K562 (cell line): ENCODE results near the gene RNF224. TPM values are rescaled to one million over a fixed set of nuclear protein-coding genes. Genes with fewer than 3 reads are reported as not detected.

ENCODE experiments used
- ATAC-seq: fragments of 200-7000 bp; cut with Tn5 transposase; 3 replicates; pipeline ENCODE4 v1.9.1; 2020; ENCODE audit warnings: moderate library complexity
- BruUV-seq: library from RNA; stranded (reverse); fragments of 400-500 nt; replicated peaks from 2 replicates; lab custom pipeline; 2021; lab: Mats Ljungman, UMichigan
- CTCF ChIA-PET: fragments of 300-600 bp; formaldehyde crosslinking; extraction: SDS; loops from one replicate; lab custom pipeline; 2021; ENCODE audit warnings: low intra/inter-chr PET ratio; lab: Yijun Ruan, JAX
- POLR2A ChIA-PET: fragments of 300-600, 350-650 bp; sonication (Branson Sonifier 250); formaldehyde crosslinking; extraction: SDS; loops from one replicate; lab custom pipeline; 2021; ENCODE audit warnings: antibody characterized with exemption, inconsistent platforms; lab: Yijun Ruan, JAX
- DNase-seq, 4 experiments: peaks; one replicate each; pipeline versions ENCODE4 v3.0.0 to v3.0.0-alpha.2; 2011 to 2018; ENCODE audit warnings: low spot score in 3 of 4, mixed read lengths in 3 of 4; ENCODE audit errors: extremely low read depth in 1 of 4
- FAIRE-seq: peaks from 2 replicates; lab custom pipeline; 2011; peaks lifted over from hg19 to GRCh38; lab: Jason Lieb, UNC
- H2AFZ ChIP-seq: 2 replicates; pipeline ENCODE4 v1.6.0; 2011; ENCODE audit warnings: low read depth, low read length, control low read depth, inconsistent platforms
- H3K27ac ChIP-seq: fragments of 200-600 bp; 3 replicates; pipeline ENCODE4 v1.8.0; 2011; ENCODE audit warnings: low read depth, mild to moderate bottlenecking, control low read depth, inconsistent platforms, low read length, moderate library complexity, mixed read lengths; ENCODE audit errors: extremely low read depth
- H3K27me3 ChIP-seq, 2 experiments: fragments of 300-600 bp in 1 of 2; 2 replicates in 1 of 2; 3 replicates in 1 of 2; pipeline versions ENCODE4 v1.6.0 to v1.8.0; 2011; ENCODE audit warnings: inconsistent platforms in 2 of 2, low read length in 2 of 2, mild to moderate bottlenecking in 1 of 2, mixed read lengths in 1 of 2, moderate library complexity in 1 of 2; ENCODE audit not compliant: control insufficient read depth in 2 of 2, insufficient read depth in 2 of 2
- H3K36me3 ChIP-seq: fragments of 300-600 bp; 3 replicates; pipeline ENCODE4 v1.8.0; 2011; ENCODE audit warnings: mild to moderate bottlenecking, low read length, inconsistent platforms; ENCODE audit not compliant: control insufficient read depth, insufficient read depth
- H3K4me1 ChIP-seq, 2 experiments: fragments of 200-600 bp in 1 of 2; replicated peaks in 1 of 2; 2 replicates in 1 of 2; 3 replicates in 1 of 2; pipeline versions ENCODE4 v1.5.1 to v1.8.0; 2011; ENCODE audit warnings: inconsistent platforms in 2 of 2, low read length in 2 of 2, mild to moderate bottlenecking in 1 of 2, mixed read lengths in 1 of 2, moderate library complexity in 1 of 2; ENCODE audit not compliant: control insufficient read depth in 2 of 2, insufficient read depth in 2 of 2
- H3K4me2 ChIP-seq: 2 replicates; pipeline ENCODE4 v1.6.1; 2011; ENCODE audit warnings: low read length, control low read depth, inconsistent platforms, mixed read lengths; ENCODE audit not compliant: insufficient read depth
- H3K4me3 ChIP-seq: fragments of 200-600 bp; sonication (generic), shearing (Covaris generic); 2 replicates; pipeline ENCODE4 v1.5.1; 2016; ENCODE audit warnings: control low read depth, inconsistent platforms
- H3K79me2 ChIP-seq: fragments of 200-600 bp; 3 replicates; pipeline ENCODE4 v1.8.0; 2011; ENCODE audit warnings: low read length, inconsistent platforms; ENCODE audit not compliant: control insufficient read depth, insufficient read depth
- H3K9ac ChIP-seq, 2 experiments: 2 replicates each; pipeline versions ENCODE4 v1.6.0 to v1.6.1; 2011; ENCODE audit warnings: low read depth in 2 of 2, low read length in 2 of 2, control low read depth in 1 of 2, inconsistent platforms in 1 of 2, mild to moderate bottlenecking in 1 of 2, mixed read lengths in 1 of 2; ENCODE audit not compliant: insufficient read depth in 1 of 2
- H3K9me1 ChIP-seq: one replicate; pipeline ENCODE4 v1.6.0; 2011; ENCODE audit warnings: inconsistent platforms, mild to moderate bottlenecking, low read length, moderate library complexity; ENCODE audit not compliant: control insufficient read depth, insufficient read depth
- H3K9me3 ChIP-seq: replicated peaks from 2 replicates; pipeline ENCODE4 v1.5.1; 2011; ENCODE audit warnings: low read depth, low read length, inconsistent platforms; ENCODE audit not compliant: control insufficient read depth, insufficient read depth
- H4K20me1 ChIP-seq: replicated peaks from 2 replicates; pipeline ENCODE4 v1.6.1; 2011; ENCODE audit warnings: low read length, inconsistent platforms, mixed read lengths; ENCODE audit not compliant: control insufficient read depth, insufficient read depth
- HOXB6 ChIP-seq: fragments of 250-450 bp; sonication (Bioruptor Pico); IDR thresholded peaks from 2 replicates; pipeline ENCODE4 v1.5.1; 2022; ENCODE audit warnings: mild to moderate bottlenecking, borderline replicate concordance
- POLR2G ChIP-seq: fragments of 200-400 bp; formaldehyde crosslinking; IDR thresholded peaks from 2 replicates; pipeline ENCODE4 v1.6.1; 2017; ENCODE audit warnings: low read depth, mild to moderate bottlenecking, antibody characterized with exemption, low read length, moderate library complexity
- RBM22 ChIP-seq: fragments of 200-400 bp; formaldehyde crosslinking; IDR thresholded peaks from 2 replicates; pipeline ENCODE4 v1.6.1; 2018; ENCODE audit warnings: low read length, low read depth; ENCODE audit not compliant: poor library complexity, severe bottlenecking
- STAG1 ChIP-seq: sonication (generic); formaldehyde crosslinking; IDR thresholded peaks from 2 replicates; pipeline ENCODE4 v1.5.0; 2020; ENCODE audit warnings: missing genetic modification reagents, borderline replicate concordance
- ZBED1 ChIP-seq: IDR thresholded peaks from 2 replicates; pipeline ENCODE4 v1.6.1; 2014
- ZBTB7A ChIP-seq: IDR thresholded peaks from 2 replicates; pipeline ENCODE4 v1.6.1; 2011; ENCODE audit warnings: low read depth, mild to moderate bottlenecking, low read length, moderate library complexity, borderline replicate concordance; ENCODE audit not compliant: control insufficient read depth
- ZFP36 ChIP-seq: fragments of 150-350 bp; IDR thresholded peaks from 2 replicates; pipeline ENCODE4 v1.6.1; 2018; ENCODE audit warnings: low read length, low read depth; ENCODE audit not compliant: partially characterized antibody
- ZNF584 ChIP-seq: fragments of 200-800 bp; sonication (Bioruptor generic); IDR thresholded peaks from 2 replicates; pipeline ENCODE4 v1.6.1; 2016; ENCODE audit warnings: low read depth, mild to moderate bottlenecking, missing genetic modification characterization, missing compliant biosample characterization
- WGBS: fragments of 100-300 bp; shearing (Covaris generic); methylation state at CpG from one replicate; pipeline ENCODE4 v1.1.6; 2016; ENCODE audit warnings: low coverage, mixed read lengths; ENCODE audit not compliant: insufficient coverage; ENCODE audit errors: missing lambda C conversion rate; 5-methylcytosine and 5-hydroxymethylcytosine counted together
- in situ Hi-C: fragments of 300-500 bp; cut with MboI; formaldehyde crosslinking; loops from 4 replicates; pipeline ENCODE4 v1.15.0; 2018; ENCODE audit warnings: inconsistent platforms, mixed read lengths
- intact Hi-C: fragments of 100-400 bp; cut with micrococcal nuclease; formaldehyde crosslinking; loops from 2 replicates; pipeline ENCODE4 v1.14.2; 2022
- polyA plus RNA-seq, 8 experiments: library from polyadenylated mRNA; depleted of rRNA in 4 of 8; stranded (reverse) in 5 of 8; unstranded in 3 of 8; fragments of >200 nt; fragmentation: Nextera tagmentation in 2 of 8; fragmentation: Illumina TruSeq in 1 of 8; extraction: Ambion mirVana in 2 of 8; extraction: Trizol in 1 of 8; gene quantifications; 2 replicates each; pipeline versions ENCODE4 v1.2.1 to v1.2.3, GENCODE V29; 2011 to 2014; ENCODE audit warnings: inconsistent platforms in 1 of 8, missing spikeins in 1 of 8
- total RNA-seq, 7 experiments: library from RNA; depleted of rRNA in 6 of 7; stranded (reverse); fragments of >200 nt in 6 of 7; fragmentation: Illumina TruSeq in 2 of 7; extraction: Trizol in 2 of 7; gene quantifications; 2 replicates each; pipeline versions ENCODE4 v1.2.1 to v1.2.3, GENCODE V29; 2011 to 2021; ENCODE audit warnings: low replicate concordance in 1 of 7
- TF ChIP-seq, protein P1 (sequence below): sonication (generic); formaldehyde crosslinking; IDR thresholded peaks from 2 replicates; pipeline ENCODE4 v1.8.1; 2023; ENCODE audit warnings: mild to moderate bottlenecking, missing genetic modification reagents
- TF ChIP-seq, protein P2 (sequence below), 3 experiments: IDR thresholded peaks in 2 of 3; conservative IDR thresholded peaks in 1 of 3; 2 replicates each; pipeline ENCODE4 v1.5.1; 2011 to 2012; ENCODE audit warnings: low read length in 3 of 3, mild to moderate bottlenecking in 3 of 3, control low read depth in 2 of 3, improper control_type of control experiment in 1 of 3, inconsistent platforms in 1 of 3, low read depth in 1 of 3, mixed read lengths in 1 of 3, moderate library complexity in 1 of 3; ENCODE audit not compliant: insufficient read depth in 2 of 3
- TF ChIP-seq, protein P3 (sequence below): sonication (generic); formaldehyde crosslinking; IDR thresholded peaks from 2 replicates; pipeline ENCODE4 v1.8.0; 2022; ENCODE audit warnings: mild to moderate bottlenecking, missing genetic modification reagents
- TF ChIP-seq, protein P4 (sequence below): conservative IDR thresholded peaks from 2 replicates; pipeline ENCODE4 v1.6.1; 2011; ENCODE audit warnings: low read depth, mild to moderate bottlenecking, low read length; ENCODE audit not compliant: control insufficient read depth

Gene RNF224
- total and polyA plus RNA-seq, 9 of the 15 experiments (the other 6 are each of a cell fraction or from before 2014, with no cell fraction given) = not detected

DNA sequence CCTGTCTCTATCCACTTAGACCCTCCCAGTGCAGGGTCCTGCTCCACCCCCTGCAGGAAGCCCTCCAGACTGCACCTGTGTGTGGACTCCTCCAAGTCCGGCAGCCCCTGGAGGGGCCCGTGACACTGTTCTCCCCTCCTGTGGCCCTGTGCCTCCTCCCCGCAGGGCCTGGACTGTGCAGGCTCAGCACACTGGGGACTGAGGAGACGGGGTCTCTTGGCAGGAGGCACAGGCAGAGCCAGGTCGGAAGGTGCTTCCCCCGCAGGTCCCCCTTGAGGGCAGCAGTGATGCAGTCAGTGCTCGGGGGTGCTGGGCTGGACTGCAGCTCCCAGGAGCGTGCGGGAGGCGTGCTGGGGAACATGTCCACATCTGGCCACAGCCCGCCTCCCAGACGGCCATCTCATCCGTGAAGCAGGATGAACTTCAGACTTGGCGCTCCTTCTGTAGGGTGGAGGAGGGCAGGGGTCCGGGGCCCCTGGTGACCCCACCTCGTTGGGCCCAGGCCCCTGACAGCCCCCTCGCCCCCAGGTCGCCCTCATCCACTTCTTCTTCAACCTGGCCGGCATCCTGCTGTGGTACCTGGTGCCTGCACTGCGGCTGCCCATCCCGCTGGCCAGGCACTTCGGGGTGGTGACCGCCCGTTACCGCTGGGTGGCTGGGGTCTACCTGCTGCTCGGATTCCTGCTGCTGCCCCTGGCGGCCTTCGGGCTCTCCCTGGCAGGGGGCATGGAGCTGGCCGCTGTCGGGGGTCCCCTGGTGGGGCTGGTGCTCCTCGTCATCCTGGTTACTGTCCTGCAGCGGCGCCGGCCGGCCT is 8.3 kb downstream of the RNF224 start:
- no peak overlapping the region for H3K4me3 ChIP-seq
- peak overlapping the region; percentile 42; the same call in 2 of the 3 replicates for H3K27ac ChIP-seq
- H3K79me2 ChIP-seq = peaks cover 27% of the 10 kb centered on the region
- FAIRE-seq (no peak), ATAC-seq (no peak), DNase-seq (peak in 1 of 4 experiments; percentile 29)
- intact Hi-C loops (no loop called here), in situ Hi-C loops (loop anchor here (25.0 kb wide), 1 partner anchor 448 kb away; the partner anchor contains the start of genes CCDC183 and TMEM141)
- peaks cover 4% of the 10 kb centered on the region for H3K9me1 ChIP-seq
- CTCF ChIA-PET = interaction anchor here (0.6 to 1.6 kb wide), 5 partner anchors 20 to 207 kb away, joined by 3 to 11 read pairs (median 4); partner anchors contain the start of genes ANAPC2, NELFB and SSNA1
- peaks cover 4% of the 10 kb centered on the region; the same call in 1 of the 3 replicates for H3K36me3 ChIP-seq
- H3K4me1 ChIP-seq = peaks cover 16 to 99% of the 10 kb centered on the region in 2 experiments
- no TSS peak for BruUV-seq
- 65% methylated on average over 33 of the region's 35 CpGs for WGBS
- peak overlapping the region; percentile 40 for H3K4me2 ChIP-seq
- H3K9me3 ChIP-seq = no peaks in the 10 kb centered on the region
- H3K27me3 ChIP-seq = no peaks in the 10 kb centered on the region
- H3K9ac ChIP-seq = peak overlapping the region; percentile 9 to 85; a peak in 2 of 4 replicates
- H2AFZ ChIP-seq = no peak overlapping the region
- TF ChIP-seq STAG1 (CRISPR knock-in tag) (no peak), ZBTB7A (peak; percentile 35; the same call in 1 of the 2 replicates), POLR2G (peak; percentile 34), ZBED1 (no peak), RBM22 (no peak), HOXB6 (CRISPR knock-in tag) (no peak), ZNF584 (CRISPR knock-in tag) (no peak), ZFP36 (peak; percentile 66)
- TF ChIP-seq, protein P1, sequence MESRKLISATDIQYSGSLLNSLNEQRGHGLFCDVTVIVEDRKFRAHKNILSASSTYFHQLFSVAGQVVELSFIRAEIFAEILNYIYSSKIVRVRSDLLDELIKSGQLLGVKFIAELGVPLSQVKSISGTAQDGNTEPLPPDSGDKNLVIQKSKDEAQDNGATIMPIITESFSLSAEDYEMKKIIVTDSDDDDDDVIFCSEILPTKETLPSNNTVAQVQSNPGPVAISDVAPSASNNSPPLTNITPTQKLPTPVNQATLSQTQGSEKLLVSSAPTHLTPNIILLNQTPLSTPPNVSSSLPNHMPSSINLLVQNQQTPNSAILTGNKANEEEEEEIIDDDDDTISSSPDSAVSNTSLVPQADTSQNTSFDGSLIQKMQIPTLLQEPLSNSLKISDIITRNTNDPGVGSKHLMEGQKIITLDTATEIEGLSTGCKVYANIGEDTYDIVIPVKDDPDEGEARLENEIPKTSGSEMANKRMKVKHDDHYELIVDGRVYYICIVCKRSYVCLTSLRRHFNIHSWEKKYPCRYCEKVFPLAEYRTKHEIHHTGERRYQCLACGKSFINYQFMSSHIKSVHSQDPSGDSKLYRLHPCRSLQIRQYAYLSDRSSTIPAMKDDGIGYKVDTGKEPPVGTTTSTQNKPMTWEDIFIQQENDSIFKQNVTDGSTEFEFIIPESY (CRISPR knock-in tag) = peak; percentile 79
- TF ChIP-seq, protein P2, sequence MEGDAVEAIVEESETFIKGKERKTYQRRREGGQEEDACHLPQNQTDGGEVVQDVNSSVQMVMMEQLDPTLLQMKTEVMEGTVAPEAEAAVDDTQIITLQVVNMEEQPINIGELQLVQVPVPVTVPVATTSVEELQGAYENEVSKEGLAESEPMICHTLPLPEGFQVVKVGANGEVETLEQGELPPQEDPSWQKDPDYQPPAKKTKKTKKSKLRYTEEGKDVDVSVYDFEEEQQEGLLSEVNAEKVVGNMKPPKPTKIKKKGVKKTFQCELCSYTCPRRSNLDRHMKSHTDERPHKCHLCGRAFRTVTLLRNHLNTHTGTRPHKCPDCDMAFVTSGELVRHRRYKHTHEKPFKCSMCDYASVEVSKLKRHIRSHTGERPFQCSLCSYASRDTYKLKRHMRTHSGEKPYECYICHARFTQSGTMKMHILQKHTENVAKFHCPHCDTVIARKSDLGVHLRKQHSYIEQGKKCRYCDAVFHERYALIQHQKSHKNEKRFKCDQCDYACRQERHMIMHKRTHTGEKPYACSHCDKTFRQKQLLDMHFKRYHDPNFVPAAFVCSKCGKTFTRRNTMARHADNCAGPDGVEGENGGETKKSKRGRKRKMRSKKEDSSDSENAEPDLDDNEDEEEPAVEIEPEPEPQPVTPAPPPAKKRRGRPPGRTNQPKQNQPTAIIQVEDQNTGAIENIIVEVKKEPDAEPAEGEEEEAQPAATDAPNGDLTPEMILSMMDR (IDR thresholded peaks at IDR 0.05 in 2 of 3, conservative IDR thresholded peaks at IDR 0.05 in 1 of 3; ENCODE audit: insufficient read depth in 2 of 3, low read depth in 1 of 3, low read length in 3 of 3) = peak; percentile 18 to 36 (median 27); a peak in 3 of 6 replicates
- TF ChIP-seq, protein P3, sequence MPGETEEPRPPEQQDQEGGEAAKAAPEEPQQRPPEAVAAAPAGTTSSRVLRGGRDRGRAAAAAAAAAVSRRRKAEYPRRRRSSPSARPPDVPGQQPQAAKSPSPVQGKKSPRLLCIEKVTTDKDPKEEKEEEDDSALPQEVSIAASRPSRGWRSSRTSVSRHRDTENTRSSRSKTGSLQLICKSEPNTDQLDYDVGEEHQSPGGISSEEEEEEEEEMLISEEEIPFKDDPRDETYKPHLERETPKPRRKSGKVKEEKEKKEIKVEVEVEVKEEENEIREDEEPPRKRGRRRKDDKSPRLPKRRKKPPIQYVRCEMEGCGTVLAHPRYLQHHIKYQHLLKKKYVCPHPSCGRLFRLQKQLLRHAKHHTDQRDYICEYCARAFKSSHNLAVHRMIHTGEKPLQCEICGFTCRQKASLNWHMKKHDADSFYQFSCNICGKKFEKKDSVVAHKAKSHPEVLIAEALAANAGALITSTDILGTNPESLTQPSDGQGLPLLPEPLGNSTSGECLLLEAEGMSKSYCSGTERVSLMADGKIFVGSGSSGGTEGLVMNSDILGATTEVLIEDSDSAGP = no peak
- TF ChIP-seq, protein P4, sequence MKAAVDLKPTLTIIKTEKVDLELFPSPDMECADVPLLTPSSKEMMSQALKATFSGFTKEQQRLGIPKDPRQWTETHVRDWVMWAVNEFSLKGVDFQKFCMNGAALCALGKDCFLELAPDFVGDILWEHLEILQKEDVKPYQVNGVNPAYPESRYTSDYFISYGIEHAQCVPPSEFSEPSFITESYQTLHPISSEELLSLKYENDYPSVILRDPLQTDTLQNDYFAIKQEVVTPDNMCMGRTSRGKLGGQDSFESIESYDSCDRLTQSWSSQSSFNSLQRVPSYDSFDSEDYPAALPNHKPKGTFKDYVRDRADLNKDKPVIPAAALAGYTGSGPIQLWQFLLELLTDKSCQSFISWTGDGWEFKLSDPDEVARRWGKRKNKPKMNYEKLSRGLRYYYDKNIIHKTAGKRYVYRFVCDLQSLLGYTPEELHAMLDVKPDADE = no peak
- H4K20me1 ChIP-seq = no peaks in the 10 kb centered on the region
- POLR2A ChIA-PET = interaction anchor here (1.3 kb wide), 1 partner anchor 47 kb away, joined by 5 read pairs; no protein-coding TSS in a partner anchor
